Stomach (tissue), 9 donors: ENCODE data around the gene CYB5R4. TPM values are rescaled to one million over a fixed set of nuclear protein-coding genes. Genes with fewer than 3 reads are reported as not detected.

Experiments
- DNase-seq, 2 donors: peaks; one replicate each; pipeline versions ENCODE4 v3.0.0 to v3.0.0-alpha.2; 2013 to 2019
- H3K27ac ChIP-seq, 5 donors: fragments of 200-600 bp in 4 of 5; sonication (generic) in 4 of 5; one replicate each; pipeline ENCODE4 v1.5.1; 2013 to 2019; ENCODE audit warnings: mild to moderate bottlenecking in 1 of 5, moderate library complexity in 1 of 5
- H3K27me3 ChIP-seq, 3 donors: fragments of 200-600 bp; sonication (generic); one replicate each; pipeline ENCODE4 v1.5.1; 2017 to 2019; ENCODE audit warnings: mixed run types in 1 of 3
- H3K36me3 ChIP-seq, 4 donors: fragments of 200-600 bp; sonication (generic); 1 replicate in 3 of 4; 2 replicates in 1 of 4; pipeline ENCODE4 v1.5.1; 2016 to 2019
- H3K4me1 ChIP-seq, 4 donors: fragments of 200-600 bp; sonication (generic); one replicate each; pipeline ENCODE4 v1.5.1; 2016 to 2019
- H3K4me3 ChIP-seq, 4 donors: fragments of 200-600 bp; sonication (generic) in 3 of 4; one replicate each; pipeline ENCODE4 v1.5.1; 2016 to 2019; ENCODE audit warnings: mild to moderate bottlenecking in 1 of 4
- H3K9me3 ChIP-seq, 4 donors: fragments of 200-600 bp; sonication (generic); one replicate each; pipeline ENCODE4 v1.5.1; 2016 to 2019
- CTCF ChIP-seq, 7 experiments: fragments of 450-650 bp in 4 of 7; fragments of 200-600 bp in 3 of 7; sonication (generic) in 3 of 7; IDR thresholded peaks; one replicate each; pipeline ENCODE4 v1.5.1; 2016 to 2019; ENCODE audit warnings: antibody characterized with exemption in 7 of 7, control low read depth in 2 of 7, mild to moderate bottlenecking in 1 of 7
- EP300 ChIP-seq: sonication (generic); formaldehyde crosslinking; IDR thresholded peaks from one replicate; pipeline ENCODE4 v1.6.1; 2017; ENCODE audit warnings: antibody characterized with exemption
- POLR2A ChIP-seq, 4 donors: fragments of 450-650 bp; IDR thresholded peaks; one replicate each; pipeline ENCODE4 v1.6.1; 2016; ENCODE audit warnings: antibody characterized with exemption in 4 of 4, control low read depth in 2 of 4, mild to moderate bottlenecking in 1 of 4, moderate library complexity in 1 of 4
- POLR2AphosphoS5 ChIP-seq, 3 donors: sonication (generic); formaldehyde crosslinking; IDR thresholded peaks; one replicate each; pipeline ENCODE4 v1.6.1; 2016; ENCODE audit warnings: antibody characterized with exemption in 3 of 3
- whole genome bisulfite sequencing, 5 donors: extraction: QIAGEN DNeasy Blood & Tissue Kit in 3 of 5; methylation state at CpG; one replicate each; pipeline versions ENCODE4 v1.1.5 to v1.1.7; 2013 to 2018; 5-methylcytosine and 5-hydroxymethylcytosine counted together
- intact Hi-C: fragments of 100-400 bp; cut with DNase I; formaldehyde crosslinking; loops from one replicate; pipeline ENCODE4 v1.15.1; 2023; ENCODE audit warnings: low total_unique reads
- polyA plus RNA-seq, 3 donors: library from polyadenylated mRNA; stranded (reverse); fragments of 200-250 nt; gene quantifications; one replicate each; pipeline ENCODE4 v1.2.3, GENCODE V29; 2013
- total RNA-seq, 5 donors: library from RNA; depleted of rRNA; stranded (reverse); fragments of >200 nt; gene quantifications; one replicate each; pipeline versions ENCODE4 v1.1.0 to v1.2.3, GENCODE V29; 2014 to 2016
- donor health status: healthy with polysubstance abuse.
- donor health status: Bipolar disorder and iron deficiency.
- donor health status: healthy.

CYB5R4 gene
- total and polyA plus RNA-seq, 8 donors = 0.89 to 50.7 (median 12.4) TPM

GRCh38 chr6:83908813-83909212 lies 49.3 kb downstream of the CYB5R4 start:
- Histone ChIP-seq H3K9me3 (no peaks in the 10 kb centered on the region), H3K36me3 (peaks cover 0 to 6% (median 3%) of the 10 kb centered on the region in 4 donors), H3K4me1 (no peaks in the 10 kb centered on the region), H3K4me3 (no peak overlapping the region), H3K27ac (no peak overlapping the region), H3K27me3 (no peaks in the 10 kb centered on the region)
- intact Hi-C loops = no loop called here
- TF ChIP-seq POLR2A (IDR thresholded peaks at IDR 0.05) (no peak), CTCF (IDR thresholded peaks at IDR 0.05) (no peak), EP300 (no peak)
- DNase-seq = no peak
- 83 to 93% (median 88%) methylated on average over 2 of the region's 2 CpGs for WGBS, 5 donors

- H3K9me3 ChIP-seq = no peaks in the 10 kb centered on the region
- intact Hi-C loops = no loop called here
- H3K27ac ChIP-seq = no peak overlapping the region
- TF ChIP-seq POLR2AphosphoS5 (IDR thresholded peaks at IDR 0.05) = no peak
- no peak for TF ChIP-seq CTCF (IDR thresholded peaks at IDR 0.05)
- no peak for TF ChIP-seq EP300
- TF ChIP-seq POLR2A (IDR thresholded peaks at IDR 0.05) = no peak
- no peak for DNase-seq
- no peaks in the 10 kb centered on the region for H3K4me1 ChIP-seq
- H3K4me3 ChIP-seq = no peak overlapping the region
- peaks cover 0 to 6% (median 3%) of the 10 kb centered on the region in 4 donors for H3K36me3 ChIP-seq
- no peaks in the 10 kb centered on the region for H3K27me3 ChIP-seq
Observed at GRCh38 chr6:83911278-83911677, 51.8 kb downstream of the CYB5R4 start.

DNA sequence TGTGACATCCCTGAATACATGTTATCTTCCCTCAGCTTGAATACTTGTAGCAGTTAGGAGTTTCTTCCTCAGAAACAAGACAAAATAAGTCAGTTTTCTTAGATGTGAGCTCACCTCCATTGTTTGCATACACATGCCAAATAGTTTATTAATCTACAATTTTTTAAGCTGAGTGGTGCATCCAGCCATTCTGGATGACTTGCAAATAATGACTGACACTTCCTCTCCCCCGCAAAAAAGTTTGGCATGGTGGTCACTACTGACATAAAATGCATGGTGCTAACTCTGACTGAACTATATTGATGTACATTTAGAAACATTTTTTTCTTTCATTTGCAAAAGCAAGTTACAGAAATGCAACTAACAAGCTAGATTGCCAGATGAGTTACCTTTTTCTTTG lies 55.5 kb downstream of the CYB5R4 start:
- Histone ChIP-seq H3K36me3 (peaks cover 0 to 5% (median 1%) of the 10 kb centered on the region in 4 donors), H3K4me1 (no peaks in the 10 kb centered on the region), H3K9me3 (no peaks in the 10 kb centered on the region), H3K4me3 (no peak overlapping the region), H3K27ac (no peak overlapping the region), H3K27me3 (no peaks in the 10 kb centered on the region)
- 81 to 92% (median 87%) methylated on average over 1 of the region's 1 CpG for WGBS, 5 donors
- TF ChIP-seq EP300 = no peak
- no peak for TF ChIP-seq CTCF (IDR thresholded peaks at IDR 0.05)
- TF ChIP-seq POLR2A (IDR thresholded peaks at IDR 0.05) = no peak
- no peak for TF ChIP-seq POLR2AphosphoS5 (IDR thresholded peaks at IDR 0.05)
- intact Hi-C loops = no loop called here
- DNase-seq = no peak

- DNase-seq = no peak
- Histone ChIP-seq H3K27ac (no peak overlapping the region), H3K4me1 (no peaks in the 10 kb centered on the region), H3K27me3 (no peaks in the 10 kb centered on the region), H3K36me3 (peaks cover 0 to 16% (median 9%) of the 10 kb centered on the region in 4 donors), H3K9me3 (no peaks in the 10 kb centered on the region), H3K4me3 (no peak overlapping the region)
- no peak for TF ChIP-seq CTCF (IDR thresholded peaks at IDR 0.05)
- no peak for TF ChIP-seq POLR2AphosphoS5 (IDR thresholded peaks at IDR 0.05)
- no peak for TF ChIP-seq EP300
- no peak for TF ChIP-seq POLR2A (IDR thresholded peaks at IDR 0.05)
- intact Hi-C loops = no loop called here
Observed at GRCh38 chr6:83917001-83917400, 57.5 kb downstream of the CYB5R4 start.
